SU-DHL-6 (cell line): ENCODE data around the gene WFDC8.

Experiments used
- H2AFZ ChIP-seq: fragments of 200-600 bp; sonication (generic); 2 replicates; pipeline ENCODE4 v1.6.1; 2014; ENCODE audit warnings: low read depth, mild to moderate bottlenecking, moderate library complexity, mixed read lengths, antibody characterized with exemption, low read length; ENCODE audit not compliant: severe bottlenecking
- H3F3A ChIP-seq: fragments of 200-600 bp; shearing (Covaris generic); 2 replicates; pipeline ENCODE4 v1.6.0; 2016; ENCODE audit warnings: antibody characterized with exemption, mild to moderate bottlenecking; ENCODE audit not compliant: insufficient read depth
- H3K27ac ChIP-seq: fragments of 200-600 bp; sonication (generic); 2 replicates; pipeline ENCODE4 v1.5.1; 2016; ENCODE audit warnings: low read depth, mild to moderate bottlenecking, low read length, moderate library complexity, mixed read lengths
- H3K27me3 ChIP-seq: fragments of 200-600 bp; sonication (generic), shearing (Covaris generic); 2 replicates; pipeline ENCODE4 v1.6.0; 2014; ENCODE audit warnings: mild to moderate bottlenecking, low read length
- H3K36me3 ChIP-seq: fragments of 200-600 bp; sonication (generic); 2 replicates; pipeline ENCODE4 v1.6.1; 2014; ENCODE audit warnings: mild to moderate bottlenecking, low read length, mixed read lengths
- H3K4me2 ChIP-seq: fragments of 300-600, 200-600 bp; shearing (Covaris generic), sonication (generic); 2 replicates; pipeline ENCODE4 v1.6.0; 2014; ENCODE audit warnings: low read length, low read depth, mild to moderate bottlenecking; ENCODE audit not compliant: poor library complexity, severe bottlenecking
- H3K4me3 ChIP-seq: fragments of 200-600 bp; sonication (generic); 2 replicates; pipeline ENCODE4 v1.5.1; 2014; ENCODE audit warnings: antibody characterized with exemption, low read length, mild to moderate bottlenecking, mixed read lengths; ENCODE audit not compliant: insufficient read depth, poor library complexity, severe bottlenecking
- H3K79me2 ChIP-seq: fragments of 200-600 bp; sonication (generic); 2 replicates; pipeline ENCODE4 v1.6.1; 2014; ENCODE audit warnings: mild to moderate bottlenecking, low read length, moderate library complexity; ENCODE audit not compliant: insufficient read depth
- H3K9ac ChIP-seq: fragments of 200-600 bp; sonication (generic); 2 replicates; pipeline ENCODE4 v1.7.0; 2014; ENCODE audit warnings: mild to moderate bottlenecking, low read length
- H3K9me2 ChIP-seq: fragments of 200-600 bp; sonication (generic); replicated peaks from 2 replicates; pipeline ENCODE4 v1.6.1; 2014; ENCODE audit warnings: low read length; ENCODE audit not compliant: insufficient read depth
- H3K9me3 ChIP-seq: fragments of 200-600 bp; sonication (generic); 2 replicates; pipeline ENCODE4 v1.6.1; 2014; ENCODE audit warnings: low read length, mixed read lengths; ENCODE audit not compliant: insufficient read depth
- H4K20me1 ChIP-seq: fragments of 200-600 bp; sonication (generic); 2 replicates; pipeline ENCODE4 v1.6.1; 2014; ENCODE audit warnings: low read depth, mild to moderate bottlenecking, antibody characterized with exemption, low read length, moderate library complexity, mixed read lengths
- EZH2phosphoT487 ChIP-seq: fragments of 200-600 bp; sonication (generic), shearing (Covaris generic); conservative IDR thresholded peaks from 2 replicates; pipeline ENCODE4 v1.6.1; 2018; ENCODE audit warnings: mild to moderate bottlenecking, antibody characterized with exemption, low read length, moderate library complexity, mixed read lengths
- TF ChIP-seq, protein P1 (sequence below): fragments of 200-600 bp; sonication (generic); IDR thresholded peaks from one replicate; pipeline ENCODE4 v1.5.1; 2017; ENCODE audit warnings: antibody characterized with exemption, mild to moderate bottlenecking, low read length, moderate library complexity; ENCODE audit not compliant: insufficient read depth, poor library complexity, severe bottlenecking

WFDC8 gene

DNA sequence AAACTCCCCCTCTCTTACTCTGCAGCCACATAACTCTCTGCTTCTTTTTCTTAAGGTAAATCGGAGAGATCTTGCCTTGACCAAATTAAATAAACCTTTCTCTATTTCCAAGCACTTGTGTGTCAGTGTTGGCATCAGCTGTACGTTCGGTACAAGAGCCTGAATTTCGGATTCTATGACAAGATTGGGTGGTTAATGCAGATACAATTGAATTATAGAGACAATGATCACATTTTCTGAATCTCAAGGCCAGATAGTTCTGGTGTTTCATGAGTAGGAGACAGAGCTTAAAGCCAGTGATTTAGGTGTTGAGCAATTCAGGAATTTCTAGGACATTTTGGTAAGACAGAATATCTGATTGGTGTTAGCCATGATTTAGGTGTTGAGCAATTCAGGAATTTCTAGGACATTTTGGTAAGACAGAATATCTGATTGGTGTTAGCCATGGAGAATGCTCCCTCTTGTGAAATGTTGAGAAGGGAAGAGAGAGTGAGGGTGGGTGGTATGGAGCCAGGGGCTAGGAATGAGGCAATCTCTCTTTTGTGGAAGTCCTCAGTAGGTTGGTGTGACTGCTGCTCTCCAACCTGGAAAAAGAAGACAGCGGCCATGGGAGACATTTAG lies 68.7 kb downstream of the WFDC8 start:
- Histone ChIP-seq H3K27ac (no peak overlapping the region), H3K4me2 (no peak overlapping the region), H3K9me2 (no peaks in the 10 kb centered on the region), H3K79me2 (no peaks in the 10 kb centered on the region), H4K20me1 (no peaks in the 10 kb centered on the region), H3K27me3 (no peaks in the 10 kb centered on the region), H3F3A (no peaks in the 10 kb centered on the region), H3K9ac (no peak overlapping the region), H3K36me3 (no peaks in the 10 kb centered on the region), H2AFZ (no peak overlapping the region), H3K4me3 (no peak overlapping the region), H3K9me3 (no peaks in the 10 kb centered on the region)
- TF ChIP-seq, protein P1, sequence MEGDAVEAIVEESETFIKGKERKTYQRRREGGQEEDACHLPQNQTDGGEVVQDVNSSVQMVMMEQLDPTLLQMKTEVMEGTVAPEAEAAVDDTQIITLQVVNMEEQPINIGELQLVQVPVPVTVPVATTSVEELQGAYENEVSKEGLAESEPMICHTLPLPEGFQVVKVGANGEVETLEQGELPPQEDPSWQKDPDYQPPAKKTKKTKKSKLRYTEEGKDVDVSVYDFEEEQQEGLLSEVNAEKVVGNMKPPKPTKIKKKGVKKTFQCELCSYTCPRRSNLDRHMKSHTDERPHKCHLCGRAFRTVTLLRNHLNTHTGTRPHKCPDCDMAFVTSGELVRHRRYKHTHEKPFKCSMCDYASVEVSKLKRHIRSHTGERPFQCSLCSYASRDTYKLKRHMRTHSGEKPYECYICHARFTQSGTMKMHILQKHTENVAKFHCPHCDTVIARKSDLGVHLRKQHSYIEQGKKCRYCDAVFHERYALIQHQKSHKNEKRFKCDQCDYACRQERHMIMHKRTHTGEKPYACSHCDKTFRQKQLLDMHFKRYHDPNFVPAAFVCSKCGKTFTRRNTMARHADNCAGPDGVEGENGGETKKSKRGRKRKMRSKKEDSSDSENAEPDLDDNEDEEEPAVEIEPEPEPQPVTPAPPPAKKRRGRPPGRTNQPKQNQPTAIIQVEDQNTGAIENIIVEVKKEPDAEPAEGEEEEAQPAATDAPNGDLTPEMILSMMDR: no peak
- TF ChIP-seq EZH2phosphoT487: no peak

DNA sequence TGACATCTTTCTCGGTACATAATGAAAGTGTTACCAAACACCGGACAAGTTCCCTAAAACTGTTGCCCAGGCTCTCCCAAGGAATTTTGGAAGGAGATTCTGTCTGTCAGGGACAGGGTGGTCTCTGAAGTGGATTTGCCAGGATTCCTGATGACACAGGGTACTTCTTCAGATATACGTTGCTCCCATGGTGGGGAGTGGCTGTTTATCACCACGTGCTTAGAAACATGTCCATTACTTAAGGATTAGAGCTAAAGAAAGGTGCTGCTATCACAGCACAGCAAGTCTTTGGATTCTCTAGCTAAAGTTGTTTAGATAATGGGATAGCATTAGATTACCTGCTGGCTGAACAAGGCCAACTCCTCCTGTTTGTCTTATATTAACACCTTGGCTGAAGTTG lies 70.0 kb downstream of the WFDC8 start:
- H3K4me3 ChIP-seq: no peak overlapping the region
- no peaks in the 10 kb centered on the region for H3F3A ChIP-seq
- H3K27ac ChIP-seq: no peak overlapping the region
- H3K27me3 ChIP-seq: no peaks in the 10 kb centered on the region
- H2AFZ ChIP-seq: no peak overlapping the region
- H3K36me3 ChIP-seq: no peaks in the 10 kb centered on the region
- H3K9ac ChIP-seq: no peak overlapping the region
- TF ChIP-seq, protein P1: no peak
- TF ChIP-seq EZH2phosphoT487: no peak
- H3K9me3 ChIP-seq: no peaks in the 10 kb centered on the region
- H4K20me1 ChIP-seq: no peaks in the 10 kb centered on the region
- no peaks in the 10 kb centered on the region for H3K9me2 ChIP-seq
- H3K4me2 ChIP-seq: no peak overlapping the region
- H3K79me2 ChIP-seq: no peaks in the 10 kb centered on the region

- Histone ChIP-seq H3K27ac (no peak overlapping the region), H3K9me2 (no peaks in the 10 kb centered on the region), H3K9ac (no peak overlapping the region), H2AFZ (no peak overlapping the region), H3K36me3 (no peaks in the 10 kb centered on the region), H3K9me3 (no peaks in the 10 kb centered on the region), H3K79me2 (no peaks in the 10 kb centered on the region), H3K4me2 (no peak overlapping the region), H3F3A (no peaks in the 10 kb centered on the region), H4K20me1 (no peaks in the 10 kb centered on the region), H3K27me3 (no peaks in the 10 kb centered on the region), H3K4me3 (no peak overlapping the region)
- no peak for TF ChIP-seq EZH2phosphoT487
- TF ChIP-seq, protein P1: no peak
Observed at GRCh38 chr20:45508068-45508886, 70.8 kb downstream of the WFDC8 start.
